CD4-positive, alpha-beta T cell treated with Interleukin-15 for 4 hours (primary cell): Measurements from ENCODE around the gene SLC7A8.

ENCODE experiments used
- DNase-seq: peaks from one replicate; pipeline ENCODE4 v3.0.0-alpha.2; 2020; ENCODE audit warnings: low spot score

SLC7A8 gene

GRCh38 chr14:23129759-23130316, 53.6 kb downstream of the SLC7A8 start:
- DNase-seq: no peak

GRCh38 chr14:23128969-23129758, 54.3 kb downstream of the SLC7A8 start:
- no peak for DNase-seq

GRCh38 chr14:23127861-23128260, 55.6 kb downstream of the SLC7A8 start:
- no peak for DNase-seq

GRCh38 chr14:23126548-23127278, 56.7 kb downstream of the SLC7A8 start:
- DNase-seq: no peak

GRCh38 chr14:23125933-23126524, 57.4 kb downstream of the SLC7A8 start:
- no peak for DNase-seq

- DNase-seq: no peak
These were observed 58.4 kb downstream of the SLC7A8 start for GRCh38 chr14:23125011-23125410.

- no peak for DNase-seq
These were observed 59.0 kb downstream of the SLC7A8 start for GRCh38 chr14:23124337-23124954.

GRCh38 chr14:23123419-23123818, 60.0 kb downstream of the SLC7A8 start:
- DNase-seq: no peak

GRCh38 chr14:23122086-23122485, 61.4 kb downstream of the SLC7A8 start:
- DNase-seq: no peak

GRCh38 chr14:23121361-23121771, 62.1 kb downstream of the SLC7A8 start:
- DNase-seq: no peak

GRCh38 chr14:23120541-23121251, 62.8 kb downstream of the SLC7A8 start:
- peak; percentile 82 for DNase-seq

GRCh38 chr14:23119363-23120327, 63.8 kb downstream of the SLC7A8 start:
- DNase-seq: peak; percentile 14

GRCh38 chr14:23118506-23119362, 64.7 kb downstream of the SLC7A8 start, which contains the start of gene CEBPE:
Gene CEBPE, minus strand, starts transcription at chr14:23119255. Its CDS starts 164 bp downstream, at chr14:23119091.
- DNase-seq: no peak

- DNase-seq: no peak
These were observed 66.0 kb downstream of the SLC7A8 start for GRCh38 chr14:23117371-23118020.

GRCh38 chr14:23115918-23116317, 67.5 kb downstream of the SLC7A8 start:
- DNase-seq: no peak

GRCh38 chr14:23115039-23115731, 68.3 kb downstream of the SLC7A8 start:
- DNase-seq: no peak

- DNase-seq: no peak
These were observed 68.8 kb downstream of the SLC7A8 start for GRCh38 chr14:23114669-23115038.

GRCh38 chr14:23114120-23114458, 69.4 kb downstream of the SLC7A8 start:
- DNase-seq: no peak
